Measurements from ENCODE around the gene FOLH1.
"Not testable (repeated sequence)": the region's sequence is repeated elsewhere in the genome, so short reads cannot be mapped to it uniquely, and the experiment has no call there.

FOLH1 gene

DNA sequence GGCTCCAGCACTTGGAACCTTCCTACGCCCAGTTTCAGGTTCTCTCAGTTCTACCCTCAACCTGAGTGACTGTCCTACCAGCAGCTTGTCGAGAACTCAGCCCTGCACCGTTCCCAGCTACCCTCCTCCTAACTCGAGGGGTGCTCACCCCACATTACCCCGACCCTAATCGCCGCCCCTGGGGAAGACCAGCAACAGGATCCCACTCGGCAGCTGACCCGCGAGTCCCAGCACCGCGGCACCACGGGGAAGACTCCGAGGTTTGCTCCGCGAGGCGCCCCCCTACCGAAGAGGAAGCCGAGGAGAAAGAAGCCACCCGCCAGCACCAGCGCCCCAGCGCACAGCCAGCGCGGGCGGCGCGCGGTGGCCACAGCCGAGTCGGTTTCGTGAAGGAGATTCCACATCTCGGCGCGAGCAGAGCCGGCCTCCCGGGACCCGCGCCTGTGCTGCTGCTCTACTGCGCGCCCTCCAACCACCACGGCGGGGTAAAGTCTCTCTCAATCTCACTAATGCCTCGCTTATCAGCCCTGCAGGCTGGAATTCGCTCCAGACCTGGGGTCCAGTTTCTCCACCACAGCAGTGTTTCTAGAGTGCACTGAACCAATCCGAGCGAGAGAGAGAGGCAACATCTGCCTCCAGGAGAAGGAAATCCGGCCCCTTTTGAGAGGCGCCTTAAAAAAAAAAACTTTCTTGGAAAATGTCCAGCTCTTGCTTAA, at the start of gene FOLH1:
Gene FOLH1 (minus strand): TSS at position 597 of the 716 bp plus-strand sequence. CDS start 193 bp downstream, at position 404.
- no peak for DNase-seq (ENCODE audit: low read depth in 1 of 2, low spot score in 1 of 2)

DNA sequence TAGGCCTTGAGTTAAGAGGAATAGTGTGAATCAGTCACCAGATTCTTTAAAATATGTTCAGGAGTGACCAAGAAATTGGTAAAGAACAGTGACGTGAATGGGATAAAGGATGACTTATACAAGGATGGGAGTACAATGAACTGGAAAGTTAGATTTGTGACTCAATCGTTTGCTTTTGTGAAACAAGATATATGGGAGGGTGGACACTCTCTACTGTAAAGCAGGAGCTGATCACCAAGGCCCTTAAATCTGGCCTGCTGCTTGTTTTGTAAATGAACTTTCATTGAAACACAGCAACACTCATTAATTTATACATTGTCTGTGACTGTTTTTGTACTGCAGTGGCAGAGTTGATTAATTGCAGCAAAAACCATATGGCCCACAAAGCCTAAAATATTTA, 46.7 kb upstream of the FOLH1 start:
- DNase-seq (ENCODE audit: low read depth in 1 of 2, low spot score in 1 of 2): not testable (repeated sequence)

DNA sequence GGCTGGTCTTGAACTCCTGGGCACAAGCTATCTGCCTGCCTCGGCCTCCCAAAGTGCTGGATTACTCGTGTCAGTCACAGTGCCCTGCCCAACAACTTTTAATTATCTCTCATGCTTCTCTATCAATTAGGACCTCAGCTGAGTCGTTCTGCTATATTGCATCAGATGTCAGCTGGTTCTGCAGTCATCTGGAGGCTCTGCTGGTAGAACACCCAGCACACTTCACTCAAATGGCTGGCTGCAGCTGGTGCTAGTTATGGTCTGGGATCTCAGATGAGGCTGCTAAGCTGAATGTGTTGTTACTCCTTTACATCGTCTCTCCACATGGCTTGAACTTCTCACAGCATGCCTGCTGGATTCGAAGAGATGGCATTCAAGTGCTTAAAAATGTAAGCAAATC, 42.8 kb upstream of the FOLH1 start:
- not testable (repeated sequence) for DNase-seq (ENCODE audit: low read depth in 1 of 2, low spot score in 1 of 2)

DNA sequence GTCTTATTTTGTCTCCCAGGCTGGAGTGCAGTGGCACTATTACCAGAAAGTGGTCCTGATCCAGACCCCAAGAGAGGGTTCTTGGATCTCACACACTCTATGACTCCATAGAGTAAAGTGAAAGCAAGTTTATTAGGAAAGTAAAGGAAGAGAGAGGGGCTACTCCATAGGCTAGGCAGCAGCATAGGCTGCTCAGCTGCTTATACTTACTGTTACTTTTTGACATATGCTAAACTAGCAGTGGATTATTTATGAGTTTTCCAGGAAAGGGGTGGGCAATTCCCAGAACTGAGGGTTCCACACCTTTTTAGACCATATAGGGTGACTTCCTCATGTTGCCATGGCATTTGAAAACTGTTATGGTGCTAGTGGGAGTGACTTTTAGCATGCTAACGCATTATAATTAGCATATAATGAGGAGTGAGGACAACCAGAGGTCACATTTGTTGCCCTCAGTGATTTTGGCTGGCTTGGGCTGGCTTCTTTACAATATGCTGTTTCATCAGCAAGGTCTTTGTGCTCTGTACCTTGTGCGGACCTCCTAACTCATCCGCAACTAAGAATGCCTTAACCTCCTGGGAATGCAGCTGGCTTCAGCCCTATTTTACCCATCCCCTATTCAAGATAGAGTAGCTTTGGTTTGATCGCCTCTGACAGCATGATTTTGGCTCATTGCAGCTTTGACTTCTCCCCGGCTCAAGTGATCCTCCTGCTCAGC, 42.2 kb upstream of the FOLH1 start:
- DNase-seq (ENCODE audit: low read depth in 1 of 2, low spot score in 1 of 2): not testable (repeated sequence)

DNA sequence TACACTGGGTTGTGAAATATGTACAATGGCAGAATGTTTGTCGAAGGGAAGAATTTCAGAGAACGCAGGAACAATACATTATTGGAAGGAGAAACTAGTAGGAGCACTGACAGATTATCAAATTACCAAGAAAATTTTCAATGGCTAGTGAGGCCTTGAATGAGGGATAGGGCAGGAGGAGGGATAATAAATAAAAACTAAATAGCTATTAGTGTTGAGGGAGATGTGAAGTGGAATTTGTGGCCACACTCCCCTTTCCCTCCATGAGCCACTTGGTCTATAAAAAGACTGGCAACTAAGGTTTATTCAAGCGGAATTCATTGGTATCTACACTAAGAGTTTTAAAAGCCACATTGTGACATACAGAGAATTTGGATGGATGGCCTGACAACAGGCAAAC, 41.0 kb upstream of the FOLH1 start:
- not testable (repeated sequence) for DNase-seq (ENCODE audit: low read depth in 1 of 2, low spot score in 1 of 2)

DNA sequence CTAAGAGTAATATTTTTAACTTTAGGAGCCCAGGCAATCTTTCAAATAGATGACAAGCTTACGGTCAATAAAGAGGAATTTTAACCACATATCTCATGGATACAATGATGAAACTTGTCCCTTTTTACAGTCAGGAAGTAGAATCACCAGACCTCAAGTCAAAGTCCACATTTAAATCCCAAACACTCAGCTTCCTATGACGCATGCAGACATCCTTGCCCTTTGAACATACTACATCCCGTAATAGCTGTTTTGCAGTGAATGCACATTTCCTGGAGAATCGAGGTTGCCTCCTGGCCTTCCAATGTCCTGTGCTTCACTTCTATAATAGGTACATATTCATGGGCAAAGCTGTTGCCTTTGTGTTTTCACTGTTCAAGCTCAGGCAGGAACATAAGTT, 25.3 kb upstream of the FOLH1 start:
- not testable (repeated sequence) for DNase-seq (ENCODE audit: low read depth in 1 of 2, low spot score in 1 of 2)

DNA sequence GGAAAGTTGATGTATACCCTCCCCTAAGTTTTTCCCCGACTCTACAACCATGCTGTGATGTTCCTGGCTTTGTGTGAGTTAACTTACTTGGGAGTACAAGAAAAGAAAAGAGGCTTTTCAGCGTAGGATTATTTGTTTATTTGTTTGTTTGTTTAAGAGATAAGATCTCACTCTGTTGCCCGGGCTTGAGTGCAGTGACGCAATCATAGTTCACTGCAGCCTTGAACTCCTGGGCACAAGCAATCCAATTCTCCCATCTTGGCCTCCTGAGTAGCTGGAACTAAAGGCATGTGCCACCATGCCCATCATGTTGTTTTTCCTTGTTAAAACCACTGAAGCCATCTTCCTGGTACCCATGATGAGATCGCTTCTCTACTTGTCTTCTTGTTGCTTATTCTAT, 24.6 kb upstream of the FOLH1 start:
- not testable (repeated sequence) for DNase-seq (ENCODE audit: low read depth in 1 of 2, low spot score in 1 of 2)

DNA sequence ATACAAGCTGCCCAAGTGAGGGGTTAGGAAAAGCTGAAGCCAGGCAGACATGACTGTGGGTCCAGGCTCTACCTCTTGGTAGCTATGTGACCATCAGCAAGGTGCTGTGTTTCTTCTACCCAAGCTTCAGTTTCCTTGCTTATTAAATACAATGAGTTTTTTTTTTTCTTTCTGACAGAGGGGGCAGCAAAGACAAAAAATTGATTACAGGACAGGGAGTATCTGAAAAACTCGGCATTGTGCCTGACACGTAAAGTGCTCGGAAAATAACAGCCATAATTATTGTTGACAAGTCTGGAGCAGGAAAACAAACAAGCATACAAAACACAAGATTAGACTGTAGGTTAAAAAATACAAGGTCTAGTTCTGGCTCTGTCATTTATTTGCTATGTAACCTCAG, 23.3 kb upstream of the FOLH1 start:
- not testable (repeated sequence) for DNase-seq (ENCODE audit: low read depth in 1 of 2, low spot score in 1 of 2)

DNA sequence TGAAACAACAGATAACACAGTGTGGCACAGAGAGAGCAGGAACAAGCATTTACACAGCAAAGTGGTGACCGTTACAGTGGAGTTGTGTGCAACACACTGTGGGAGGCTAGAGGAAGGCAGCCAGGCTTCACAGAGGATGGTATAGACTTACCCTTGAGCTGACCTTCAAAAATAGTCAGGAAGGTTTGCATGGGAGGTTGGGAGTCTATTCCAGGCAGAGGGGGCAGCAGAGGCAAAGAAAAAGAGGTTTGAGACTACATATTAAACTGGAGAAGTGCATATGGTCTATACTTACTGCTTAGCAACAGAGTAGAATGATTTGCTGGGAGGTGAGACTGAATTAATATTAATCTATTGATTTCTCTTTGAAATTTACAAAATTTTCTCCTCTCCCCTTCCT, 22.1 kb upstream of the FOLH1 start:
- DNase-seq (ENCODE audit: low read depth in 1 of 2, low spot score in 1 of 2): not testable (repeated sequence)

DNA sequence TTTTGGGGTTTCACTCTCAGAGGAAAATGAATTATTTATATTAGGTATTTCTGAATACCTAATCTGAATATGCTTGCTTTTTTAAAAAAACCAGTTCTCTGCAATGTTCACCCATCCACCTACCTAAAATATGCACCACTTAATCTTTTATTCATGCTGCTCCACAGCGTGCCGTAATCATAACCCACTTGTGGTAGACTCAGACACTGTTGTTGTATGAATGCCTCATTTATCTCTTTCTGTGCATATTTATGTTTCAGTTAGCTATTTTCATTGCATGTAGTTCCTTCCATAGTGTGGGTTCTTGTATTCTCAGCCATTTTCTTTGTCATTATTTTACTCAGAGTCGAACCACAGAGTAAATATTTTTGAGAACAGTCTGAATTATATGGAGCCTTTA, 21.6 kb upstream of the FOLH1 start:
- DNase-seq (ENCODE audit: low read depth in 1 of 2, low spot score in 1 of 2): not testable (repeated sequence)

DNA sequence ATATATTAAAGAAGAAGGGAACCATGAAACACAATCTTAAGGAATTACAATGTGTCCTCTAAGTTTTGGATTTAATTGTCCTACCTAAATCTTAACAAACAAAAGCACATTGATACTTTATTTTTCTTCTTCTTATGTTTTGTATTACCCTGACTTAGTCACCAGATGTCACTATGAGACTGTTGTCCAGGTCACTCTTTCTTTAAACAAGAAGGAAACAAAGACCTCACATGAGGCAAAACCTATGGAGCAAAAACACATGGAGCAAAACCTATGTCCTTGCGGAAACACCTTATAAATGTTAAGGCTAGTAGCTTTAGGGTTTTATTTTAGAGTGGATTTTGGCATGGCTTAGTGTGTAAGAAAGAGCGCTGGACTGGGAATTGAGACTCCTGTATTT, 20.7 kb upstream of the FOLH1 start:
- DNase-seq (ENCODE audit: low read depth in 1 of 2, low spot score in 1 of 2): not testable (repeated sequence)

DNA sequence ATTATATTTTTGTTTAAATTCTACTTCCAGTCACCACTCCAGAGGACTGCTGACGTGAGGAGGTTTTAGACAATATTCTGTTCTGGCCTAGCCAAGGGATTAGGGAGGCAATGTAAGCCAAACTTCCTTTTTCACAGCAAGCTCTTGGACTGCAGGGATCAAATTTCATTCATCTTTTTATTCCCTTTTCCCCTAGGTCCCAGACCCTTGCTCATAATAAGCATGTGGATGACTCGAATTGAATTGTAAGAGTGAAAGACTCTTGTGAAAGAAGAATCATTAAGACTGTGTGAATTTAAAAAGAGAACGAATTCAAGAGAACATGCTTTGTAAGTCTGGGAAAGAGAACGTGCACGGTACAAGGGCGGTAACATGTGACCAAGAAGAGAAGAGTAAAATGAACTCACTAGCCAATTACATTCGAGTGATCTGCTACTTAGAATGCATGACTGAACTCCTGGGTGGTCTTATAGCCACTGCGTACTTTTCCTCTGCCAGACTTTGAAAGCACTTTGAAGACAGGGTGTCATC, 16.9 kb upstream of the FOLH1 start:
- not testable (repeated sequence) for DNase-seq (ENCODE audit: low read depth in 1 of 2, low spot score in 1 of 2)

DNA sequence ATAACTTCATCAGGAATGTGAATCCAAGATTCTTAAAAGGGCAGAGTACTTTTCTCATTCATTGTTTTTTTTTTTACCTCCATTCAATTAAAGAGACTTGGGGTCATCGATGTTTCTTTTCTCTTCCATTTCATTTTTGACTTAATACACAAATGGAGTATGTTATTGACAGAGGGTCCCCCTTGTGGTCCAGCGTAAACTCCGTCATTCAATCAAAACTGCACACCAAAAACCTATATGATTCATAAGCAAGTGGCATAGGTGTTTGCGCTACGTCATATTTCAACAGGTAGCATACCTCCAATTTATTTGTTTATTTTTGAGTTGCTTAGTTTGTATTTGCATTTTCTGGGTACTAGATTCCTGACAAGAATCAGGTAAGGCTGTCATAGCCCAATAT, 12.7 kb upstream of the FOLH1 start:
- DNase-seq (ENCODE audit: low read depth in 1 of 2, low spot score in 1 of 2): no peak

DNA sequence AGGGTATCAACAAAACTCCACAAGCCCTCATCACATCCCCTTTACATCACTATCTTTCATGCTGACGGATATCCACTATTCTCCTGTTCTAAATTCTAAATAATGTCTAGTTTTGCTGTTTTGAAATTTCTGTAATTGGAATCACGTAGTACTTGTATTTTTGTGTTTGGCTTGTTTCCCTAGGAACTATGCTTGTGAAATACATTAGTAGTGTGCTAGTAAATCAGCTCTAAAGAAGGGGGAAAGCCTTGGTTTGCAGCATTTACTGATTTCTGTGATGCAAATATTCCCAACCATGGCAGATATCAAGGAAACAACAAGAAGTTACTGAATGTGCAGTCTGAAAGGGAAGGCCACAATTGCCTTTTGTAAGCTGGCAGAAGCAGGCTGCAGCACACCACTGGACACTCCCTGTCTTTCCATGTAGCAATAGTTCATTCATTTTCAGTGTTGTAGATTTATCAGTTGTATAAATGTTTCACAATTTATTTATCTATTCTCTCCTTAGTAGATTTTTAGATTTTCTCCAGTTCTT, 4.7 kb upstream of the FOLH1 start:
- no peak for DNase-seq (ENCODE audit: low read depth in 1 of 2, low spot score in 1 of 2)

DNA sequence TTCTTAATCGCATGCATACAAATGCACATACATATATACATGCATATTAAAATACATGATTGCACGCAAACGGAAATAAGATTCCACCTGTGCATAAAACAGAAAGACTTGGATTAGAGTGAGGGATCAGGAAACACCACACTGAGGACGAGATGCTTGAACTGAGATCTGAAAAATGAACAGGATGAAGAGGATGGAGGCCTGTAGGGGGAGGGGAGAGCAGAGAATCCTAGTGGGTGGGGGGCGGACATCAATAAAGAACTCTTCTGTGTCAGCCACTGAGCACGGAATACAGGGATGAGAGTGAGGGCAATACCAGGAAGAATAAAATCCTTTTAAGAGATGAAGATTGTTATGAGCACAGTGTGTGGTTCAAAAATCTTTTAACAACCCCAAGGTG, 1.4 kb downstream of the FOLH1 start:
- DNase-seq (ENCODE audit: low read depth in 1 of 2, low spot score in 1 of 2): not testable (repeated sequence)

DNA sequence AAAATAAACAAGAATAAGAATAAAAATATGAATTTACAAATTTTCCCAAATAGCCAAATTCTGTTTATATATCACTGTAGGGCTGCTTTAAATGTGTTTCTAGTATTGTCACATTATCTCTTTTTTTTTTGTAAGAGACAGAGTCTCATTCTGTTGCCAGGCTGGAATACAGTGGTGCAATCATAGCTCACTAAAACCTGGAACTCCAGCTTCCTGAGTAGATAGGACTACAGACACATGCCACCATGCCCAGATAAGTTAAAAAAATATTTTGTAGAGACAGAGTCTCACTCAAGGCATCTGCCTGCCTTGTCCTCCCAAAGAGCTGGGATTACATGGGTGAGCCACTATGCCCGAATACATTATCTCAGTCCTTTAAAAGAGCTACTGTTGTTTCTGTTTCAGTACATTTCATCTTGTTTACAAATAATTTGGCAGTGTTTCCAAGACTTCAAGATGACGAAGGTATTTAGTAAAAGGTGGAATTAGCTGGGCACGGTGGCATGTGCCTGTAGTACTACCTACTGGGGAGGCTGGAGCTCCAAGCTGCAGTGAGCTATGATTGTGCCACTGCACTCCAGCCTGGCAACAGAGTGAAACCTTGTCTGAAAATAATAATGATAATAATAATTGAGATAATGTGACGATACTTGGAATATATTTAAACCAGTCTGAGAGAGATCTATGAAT, 6.0 kb downstream of the FOLH1 start:
- no peak for DNase-seq (ENCODE audit: low read depth in 1 of 2, low spot score in 1 of 2)

DNA sequence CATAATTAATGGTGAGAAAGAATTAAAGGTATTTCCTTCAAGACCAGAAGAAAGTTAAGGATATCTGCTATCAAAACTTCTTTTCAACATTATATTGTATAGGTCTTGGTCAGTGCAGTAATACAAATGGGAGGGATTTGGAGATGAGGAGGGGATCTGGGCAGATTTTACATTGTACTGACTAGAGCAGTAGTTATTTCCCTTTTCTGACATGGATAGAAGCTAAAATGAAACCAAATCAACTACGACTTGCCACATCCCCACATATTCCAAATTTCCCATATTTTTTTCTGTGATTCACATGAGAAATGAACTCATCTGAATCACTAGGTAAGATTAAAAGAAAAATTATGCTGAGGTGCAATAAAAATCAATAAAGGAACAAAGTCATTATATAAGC, 11.6 kb downstream of the FOLH1 start:
- not testable (repeated sequence) for DNase-seq (ENCODE audit: low read depth in 1 of 2, low spot score in 1 of 2)

DNA sequence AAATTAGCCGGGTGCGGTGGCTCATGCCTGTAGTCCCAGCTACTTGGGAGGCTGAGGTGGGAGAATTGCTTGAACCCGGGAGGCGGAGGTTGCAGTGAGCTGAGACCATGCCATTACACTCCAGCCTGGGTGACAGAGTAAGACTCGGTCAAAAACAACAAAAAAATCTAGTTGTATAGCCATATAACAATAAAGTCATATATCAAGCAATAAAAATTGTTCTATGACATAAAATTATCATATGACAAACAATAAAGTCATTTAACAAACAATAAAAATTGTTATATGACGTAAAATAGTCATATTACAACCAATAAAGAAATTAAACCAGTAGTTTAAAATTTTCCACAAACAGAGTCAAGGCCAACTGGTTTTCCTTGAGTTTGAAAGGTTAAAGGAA, 12.4 kb downstream of the FOLH1 start:
- DNase-seq (ENCODE audit: low read depth in 1 of 2, low spot score in 1 of 2): not testable (repeated sequence)

DNA sequence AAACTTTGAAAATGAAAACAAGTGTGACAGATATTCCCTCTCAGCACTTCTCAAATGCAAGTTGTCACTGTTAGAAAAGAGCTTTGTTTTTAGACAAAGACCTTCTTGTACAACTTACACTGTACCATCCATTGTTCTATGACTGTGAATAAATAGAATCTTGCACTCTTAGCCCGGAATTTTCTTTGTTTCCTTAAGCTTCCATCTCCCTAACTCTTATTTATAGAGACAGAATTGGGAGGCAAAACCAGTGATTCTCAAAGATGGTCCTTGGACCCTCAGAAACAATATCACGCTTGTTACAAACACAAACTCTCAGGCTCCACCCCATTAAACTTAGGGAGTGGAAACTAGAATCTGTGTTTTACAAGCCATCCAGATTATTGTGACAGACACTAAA, 18.1 kb downstream of the FOLH1 start:
- DNase-seq (ENCODE audit: low read depth in 1 of 2, low spot score in 1 of 2): not testable (repeated sequence)

DNA sequence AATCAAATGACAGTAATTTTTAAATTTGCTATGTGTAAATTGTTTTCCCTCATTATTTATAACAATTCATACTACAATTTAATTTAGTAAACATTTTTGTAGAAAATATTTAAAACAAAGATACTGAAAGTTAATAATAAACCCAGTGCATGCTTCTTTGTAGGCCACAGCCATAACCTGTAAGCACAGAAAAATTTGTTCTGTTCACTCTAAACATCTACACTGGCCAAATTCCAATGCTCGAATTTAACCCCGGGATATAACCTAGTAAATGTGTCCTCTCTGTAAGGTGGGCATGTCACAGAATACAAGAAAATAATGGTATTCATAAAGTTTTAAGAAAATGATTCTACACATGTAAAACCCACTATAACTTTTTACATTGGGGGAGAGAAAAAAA, 22.2 kb downstream of the FOLH1 start:
- not testable (repeated sequence) for DNase-seq (ENCODE audit: low read depth in 1 of 2, low spot score in 1 of 2)

DNA sequence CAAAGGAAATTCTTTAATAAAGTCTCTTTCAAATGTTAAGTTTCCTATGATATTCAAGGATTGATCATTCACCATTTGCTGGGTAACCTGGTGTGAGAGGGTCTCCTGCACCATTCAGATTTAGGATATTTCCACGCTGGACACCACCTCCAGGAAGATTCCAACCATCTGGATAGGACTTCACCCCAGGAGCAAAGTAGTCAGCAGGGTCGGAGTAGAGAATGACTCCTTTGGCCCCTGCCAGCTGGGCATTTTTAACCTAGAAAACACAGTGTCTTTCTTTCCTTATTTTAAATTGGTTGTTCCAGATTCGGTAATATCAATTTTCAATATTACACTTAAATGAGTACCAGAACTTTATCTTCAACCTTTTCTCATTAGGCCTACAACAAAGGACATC, 22.8 kb downstream of the FOLH1 start:
- not testable (repeated sequence) for DNase-seq (ENCODE audit: low read depth in 1 of 2, low spot score in 1 of 2)
